H1 (cell line): ENCODE data around the gene NUP50. TPM values are rescaled to one million over a fixed set of nuclear protein-coding genes. Genes with fewer than 3 reads are reported as not detected.
A peak's percentile ranks its signal among the peaks of the same experiment; 100 is the strongest.

Experiments used
- CTCF ChIA-PET: fragments of 300-600 bp; sonication (Branson Sonifier 250); formaldehyde crosslinking; loops from one replicate; lab custom pipeline; 2021; ENCODE audit not compliant: partially characterized antibody; lab: Charles Lee
- POLR2A ChIA-PET: fragments of 300-600 bp; sonication (Branson Sonifier 250); formaldehyde crosslinking; loops from one replicate; lab custom pipeline; 2021; ENCODE audit warnings: inconsistent platforms; ENCODE audit not compliant: partially characterized antibody; lab: Charles Lee
- DNase-seq, 2 experiments: peaks; one replicate each; pipeline versions ENCODE4 v3.0.0 to v3.0.0-alpha.2; 2010 to 2022; ENCODE audit warnings: low spot score in 2 of 2, low read depth in 1 of 2, mixed read lengths in 1 of 2
- FAIRE-seq: peaks from 2 replicates; lab custom pipeline; 2011; peaks lifted over from hg19 to GRCh38; lab: Jason Lieb, UNC
- H2AFZ ChIP-seq: 2 replicates; pipeline ENCODE4 v1.8.1; 2012; ENCODE audit warnings: low read length, inconsistent platforms
- H2AK5ac ChIP-seq: 2 replicates; pipeline ENCODE4 v1.6.1; 2013; ENCODE audit warnings: low read depth, low read length
- H2BK120ac ChIP-seq: replicated peaks from 2 replicates; pipeline ENCODE3; 2013; ENCODE audit warnings: low read depth, low read length, inconsistent platforms
- H2BK12ac ChIP-seq: 2 replicates; pipeline ENCODE4 v1.6.1; 2013; ENCODE audit warnings: low read depth, low read length
- H2BK15ac ChIP-seq: 2 replicates; pipeline ENCODE4 v1.6.1; 2013; ENCODE audit warnings: low read length
- H2BK20ac ChIP-seq: 2 replicates; pipeline ENCODE4 v1.6.1; 2013; ENCODE audit warnings: low read length
- H2BK5ac ChIP-seq: 2 replicates; pipeline ENCODE4 v1.6.1; 2013; ENCODE audit warnings: low read depth, low read length
- H3K14ac ChIP-seq: 2 replicates; pipeline ENCODE4 v1.6.1; 2013; ENCODE audit warnings: inconsistent platforms; ENCODE audit not compliant: insufficient read length
- H3K18ac ChIP-seq: 2 replicates; pipeline ENCODE4 v1.6.1; 2013; ENCODE audit warnings: low read length; ENCODE audit errors: extremely low read depth
- H3K23ac ChIP-seq: 2 replicates; pipeline ENCODE4 v1.6.1; 2013; ENCODE audit warnings: inconsistent platforms; ENCODE audit not compliant: insufficient read length
- H3K23me2 ChIP-seq: 2 replicates; pipeline ENCODE4 v1.6.1; 2013; ENCODE audit warnings: low read depth, low read length
- H3K27ac ChIP-seq: 2 replicates; pipeline ENCODE4 v1.6.1; 2011; ENCODE audit warnings: low read depth, low read length, inconsistent platforms
- H3K27me3 ChIP-seq, 4 experiments: replicated peaks in 1 of 4; 1 replicate in 1 of 4; 2 replicates in 3 of 4; pipeline versions ENCODE4 v1.6.1 to v1.8.1; 2011 to 2013; ENCODE audit warnings: low read length in 3 of 4, mild to moderate bottlenecking in 3 of 4, inconsistent platforms in 2 of 4, mixed read lengths in 2 of 4, moderate library complexity in 1 of 4; ENCODE audit not compliant: control insufficient read depth in 3 of 4, insufficient read depth in 3 of 4; ENCODE audit errors: extremely low read depth in 1 of 4
- H3K36me3 ChIP-seq, 4 experiments: 2 replicates each; pipeline versions ENCODE4 v1.6.1 to v1.8.1; 2011 to 2013; ENCODE audit warnings: mild to moderate bottlenecking in 4 of 4, low read length in 3 of 4, moderate library complexity in 2 of 4, control low read depth in 1 of 4, inconsistent platforms in 1 of 4; ENCODE audit not compliant: insufficient read depth in 4 of 4, control insufficient read depth in 2 of 4
- H3K4ac ChIP-seq: replicated peaks from 2 replicates; pipeline ENCODE3; 2013; ENCODE audit warnings: low read length, low read depth, mixed read lengths, inconsistent platforms; ENCODE audit not compliant: insufficient read length
- H3K4me1 ChIP-seq, 4 experiments: replicated peaks in 1 of 4; 1 replicate in 1 of 4; 2 replicates in 3 of 4; pipeline versions ENCODE4 v1.6.1 to v1.8.1; 2011 to 2013; ENCODE audit warnings: low read length in 3 of 4, inconsistent platforms in 2 of 4, mixed read lengths in 1 of 4; ENCODE audit not compliant: insufficient read depth in 4 of 4, control insufficient read depth in 3 of 4
- H3K4me2 ChIP-seq, 2 experiments: 2 replicates each; pipeline versions ENCODE4 v1.6.1 to v1.8.1; 2011 to 2013; ENCODE audit warnings: low read depth in 2 of 2, low read length in 2 of 2, control low read depth in 1 of 2, inconsistent platforms in 1 of 2, mild to moderate bottlenecking in 1 of 2; ENCODE audit not compliant: insufficient read depth in 1 of 2
- H3K4me3 ChIP-seq, 4 experiments: fragments of 200-600, 300-600 bp in 1 of 4; sonication (generic), shearing (Covaris generic), sonication (Bioruptor Twin) in 1 of 4; 2 replicates each; pipeline versions ENCODE4 v1.5.1 to v1.8.1; 2011 to 2016; ENCODE audit warnings: low read length in 4 of 4, low read depth in 3 of 4, control low read depth in 2 of 4, inconsistent platforms in 2 of 4, mild to moderate bottlenecking in 2 of 4, mixed read lengths in 1 of 4, moderate library complexity in 1 of 4; ENCODE audit not compliant: insufficient read depth in 2 of 4; ENCODE audit errors: extremely low read depth in 1 of 4
- H3K56ac ChIP-seq: replicated peaks from 2 replicates; pipeline ENCODE3; 2013; ENCODE audit warnings: low read depth, mild to moderate bottlenecking, mixed read lengths, low read length, inconsistent platforms; ENCODE audit not compliant: insufficient read length
- H3K79me1 ChIP-seq: 2 replicates; pipeline ENCODE4 v1.6.1; 2013; ENCODE audit warnings: low read depth, low read length, control low read depth
- H3K79me2 ChIP-seq, 2 experiments: 2 replicates each; pipeline versions ENCODE4 v1.6.1 to v1.8.1; 2012 to 2013; ENCODE audit warnings: low read length in 2 of 2, mild to moderate bottlenecking in 2 of 2, inconsistent platforms in 1 of 2; ENCODE audit not compliant: insufficient read depth in 2 of 2, control insufficient read depth in 1 of 2
- H3K9ac ChIP-seq, 4 experiments: replicated peaks in 1 of 4; 1 replicate in 1 of 4; 2 replicates in 3 of 4; pipeline versions ENCODE4 v1.6.1 to v1.8.1; 2011 to 2013; ENCODE audit warnings: low read depth in 3 of 4, low read length in 3 of 4, control low read depth in 2 of 4, mild to moderate bottlenecking in 2 of 4, moderate library complexity in 2 of 4, inconsistent platforms in 1 of 4; ENCODE audit errors: extremely low read depth in 1 of 4
- H3K9me3 ChIP-seq, 2 experiments: 2 replicates each; pipeline versions ENCODE4 v1.6.1 to v1.8.1; 2012 to 2013; ENCODE audit warnings: mild to moderate bottlenecking in 2 of 2, moderate library complexity in 2 of 2, control low read depth in 1 of 2, inconsistent platforms in 1 of 2, low read depth in 1 of 2, low read length in 1 of 2, mixed read lengths in 1 of 2; ENCODE audit not compliant: insufficient read depth in 2 of 2
- H4K20me1 ChIP-seq, 2 experiments: replicated peaks in 1 of 2; 2 replicates each; pipeline versions ENCODE3 to v1.8.1; 2011 to 2013; ENCODE audit warnings: inconsistent platforms in 2 of 2, low read length in 2 of 2, mild to moderate bottlenecking in 1 of 2; ENCODE audit not compliant: insufficient read depth in 2 of 2, control insufficient read depth in 1 of 2
- H4K5ac ChIP-seq: 2 replicates; pipeline ENCODE4 v1.6.1; 2013; ENCODE audit warnings: low read length, low read depth, mixed read lengths, inconsistent platforms; ENCODE audit not compliant: insufficient read length
- H4K8ac ChIP-seq: 2 replicates; pipeline ENCODE4 v1.8.0; 2013; ENCODE audit warnings: mild to moderate bottlenecking, moderate library complexity, low read length, inconsistent platforms; ENCODE audit not compliant: insufficient read depth; ENCODE audit errors: extremely low read depth
- H4K91ac ChIP-seq: replicated peaks from 2 replicates; pipeline ENCODE3; 2013; ENCODE audit warnings: low read length, mixed read lengths, inconsistent platforms; ENCODE audit not compliant: insufficient read length
- ASH2L ChIP-seq: fragments of 200-600, 300-600 bp; sonication (generic); IDR thresholded peaks from one replicate; pipeline ENCODE4 v1.7.1; 2017; ENCODE audit warnings: low read length
- CHD2 ChIP-seq: IDR thresholded peaks from 2 replicates; pipeline ENCODE4 v1.6.1; 2012; ENCODE audit warnings: low read length, improper control_type of control experiment
- CTCF ChIP-seq, 3 experiments: IDR thresholded peaks; 1 replicate in 2 of 3; 2 replicates in 1 of 3; pipeline versions ENCODE4 v1.5.1 to v1.6.1; 2011; ENCODE audit warnings: low read length in 3 of 3, mild to moderate bottlenecking in 3 of 3, inconsistent platforms in 2 of 3, low read depth in 1 of 3, moderate library complexity in 1 of 3; ENCODE audit not compliant: insufficient read depth in 1 of 3; ENCODE audit errors: control extremely low read depth in 1 of 3
- EZH2 ChIP-seq: fragments of 200-600 bp; sonication (generic); IDR thresholded peaks from 2 replicates; pipeline ENCODE4 v1.7.1; 2012; ENCODE audit warnings: low read depth, mild to moderate bottlenecking, moderate library complexity, low read length, inconsistent platforms; ENCODE audit not compliant: severe bottlenecking
- KDM1A ChIP-seq: fragments of 200-600, 300-600 bp; sonication (generic); IDR thresholded peaks from 2 replicates; pipeline ENCODE4 v1.7.1; 2016; ENCODE audit warnings: mild to moderate bottlenecking, low read length, borderline replicate concordance
- PHF8 ChIP-seq: fragments of 200-600 bp; sonication (generic); conservative IDR thresholded peaks from 2 replicates; pipeline ENCODE4 v1.7.1; 2012; ENCODE audit warnings: low read depth, mild to moderate bottlenecking, inconsistent platforms, low read length, moderate library complexity
- WGBS, 2 experiments: shearing (Covaris generic) in 1 of 2; methylation state at CpG; one replicate each; pipeline versions ENCODE4 v1.1.6 to v1.1.7; 2013 to 2015; ENCODE audit warnings: low lambda C conversion rate in 2 of 2, mixed read lengths in 2 of 2, inconsistent platforms in 1 of 2, low coverage in 1 of 2, missing lambda C conversion rate in 1 of 2; ENCODE audit not compliant: insufficient replicate concordance in 2 of 2, insufficient coverage in 1 of 2, insufficient read length in 1 of 2; ENCODE audit errors: extremely low coverage in 1 of 2, missing lambda C conversion rate in 1 of 2; 5-methylcytosine and 5-hydroxymethylcytosine counted together
- polyA plus RNA-seq, 7 experiments: library from polyadenylated mRNA; depleted of rRNA in 3 of 7; stranded (reverse) in 5 of 7; unstranded in 2 of 7; fragments of >200 nt in 5 of 7; fragments of 200-250 nt in 2 of 7; gene quantifications; 1 replicate in 5 of 7; 2 replicates in 1 of 7; 4 replicates in 1 of 7; pipeline versions ENCODE4 v1.2.1 to v1.2.3, GENCODE V29; 2011 to 2013; ENCODE audit warnings: missing spikeins in 2 of 7, mixed read lengths in 2 of 7
- total RNA-seq: library from RNA; stranded (reverse); fragmentation: NEBNext Ultra II Directional; extraction: Animal tissue kit (Norgen Biotek cat#: 25700); gene quantifications from 2 replicates; pipeline ENCODE4 v1.2.1, GENCODE V29; 2021

Gene NUP50
- total and polyA plus RNA-seq, 2 of the 8 experiments (the other 6 are each of a cell fraction or from before 2014, with no cell fraction given) = 20.0 to 112 TPM

DNA sequence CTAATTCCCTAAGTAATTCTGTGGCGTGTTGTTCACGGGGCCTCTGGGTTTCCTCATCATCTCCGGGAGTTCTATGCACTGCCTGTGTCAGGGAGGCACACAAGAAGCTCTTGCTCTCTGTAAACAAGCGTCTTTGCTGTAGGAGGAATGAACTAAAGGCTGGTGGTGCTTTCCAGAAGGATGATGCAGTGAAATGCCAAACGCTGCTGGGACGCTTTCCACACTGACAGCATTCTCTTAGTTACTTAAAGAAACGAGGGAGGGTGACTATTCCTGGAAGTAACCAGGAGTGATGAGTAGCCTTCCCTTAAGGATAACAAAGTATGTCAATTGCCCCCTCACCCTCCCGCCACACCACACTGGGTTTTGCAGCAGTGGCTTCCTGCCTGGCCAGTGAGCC is 38.5 kb upstream of the NUP50 start:
- no peaks in the 10 kb centered on the region for H3K36me3 ChIP-seq
- H2BK120ac ChIP-seq = no peak overlapping the region
- H4K8ac ChIP-seq = no peak overlapping the region
- no peak overlapping the region for H3K4ac ChIP-seq
- no peak overlapping the region for H3K27ac ChIP-seq
- H3K79me1 ChIP-seq = no peaks in the 10 kb centered on the region; the same call in 1 of the 2 replicates
- H3K23me2 ChIP-seq = no peaks in the 10 kb centered on the region
- no peak overlapping the region for H4K5ac ChIP-seq
- no peak overlapping the region for H3K23ac ChIP-seq
- H2BK20ac ChIP-seq = no peak overlapping the region
- H2AFZ ChIP-seq = 0 out of 2 replicates have a peak overlapping the region, but pooled peaks have one; percentile 81
- no peak for DNase-seq
- no peak overlapping the region for H3K56ac ChIP-seq
- peak overlapping the region; percentile 1 to 7; a peak in 1 of 4 replicates for H3K4me2 ChIP-seq
- CTCF ChIA-PET = interaction anchor here (0.7 to 2.0 kb wide), 7 partner anchors 14 to 1586 kb away, joined by 3 to 7 read pairs (median 3); partner anchors contain the start of gene NUP50
- no peaks in the 10 kb centered on the region for H3K27me3 ChIP-seq
- H2BK15ac ChIP-seq = no peak overlapping the region
- H2AK5ac ChIP-seq = no peak overlapping the region
- H4K91ac ChIP-seq = no peak overlapping the region
- no peak overlapping the region for H3K9ac ChIP-seq
- POLR2A ChIA-PET = interaction anchor here (1.0 to 2.0 kb wide), 7 partner anchors 12 to 117 kb away, joined by 3 to 7 read pairs (median 3); no protein-coding TSS in a partner anchor
- 77% methylated on average over 8 of the region's 8 CpGs; no CpG with 5 or more reads in 1 of the 2 experiments for WGBS, 2 experiments
- no peaks in the 10 kb centered on the region for H4K20me1 ChIP-seq
- no peak overlapping the region for H3K4me3 ChIP-seq
- H3K4me1 ChIP-seq = peaks cover 6 to 14% (median 8%) of the 10 kb centered on the region in 4 experiments; a peak in 5 of 7 replicates
- H2BK12ac ChIP-seq = peak overlapping the region; percentile 32; the same call in 1 of the 2 replicates
- FAIRE-seq = peak; percentile 32
- no peaks in the 10 kb centered on the region for H3K79me2 ChIP-seq
- H3K14ac ChIP-seq = no peak overlapping the region
- H3K9me3 ChIP-seq = no peaks in the 10 kb centered on the region
- H3K18ac ChIP-seq = no peak overlapping the region
- no peak for TF ChIP-seq CHD2
- no peak for TF ChIP-seq CTCF (IDR thresholded peaks at IDR 0.05; ENCODE audit: control extremely low read depth in 1 of 3, insufficient read depth in 1 of 3, low read depth in 1 of 3, low read length in 3 of 3)
- TF ChIP-seq PHF8 = no peak
- no peak for TF ChIP-seq KDM1A
- TF ChIP-seq EZH2 = no peak
- TF ChIP-seq ASH2L = no peak
- H2BK5ac ChIP-seq = no peak overlapping the region
